ENCODE data around the gene RRAGC.

RRAGC gene

DNA sequence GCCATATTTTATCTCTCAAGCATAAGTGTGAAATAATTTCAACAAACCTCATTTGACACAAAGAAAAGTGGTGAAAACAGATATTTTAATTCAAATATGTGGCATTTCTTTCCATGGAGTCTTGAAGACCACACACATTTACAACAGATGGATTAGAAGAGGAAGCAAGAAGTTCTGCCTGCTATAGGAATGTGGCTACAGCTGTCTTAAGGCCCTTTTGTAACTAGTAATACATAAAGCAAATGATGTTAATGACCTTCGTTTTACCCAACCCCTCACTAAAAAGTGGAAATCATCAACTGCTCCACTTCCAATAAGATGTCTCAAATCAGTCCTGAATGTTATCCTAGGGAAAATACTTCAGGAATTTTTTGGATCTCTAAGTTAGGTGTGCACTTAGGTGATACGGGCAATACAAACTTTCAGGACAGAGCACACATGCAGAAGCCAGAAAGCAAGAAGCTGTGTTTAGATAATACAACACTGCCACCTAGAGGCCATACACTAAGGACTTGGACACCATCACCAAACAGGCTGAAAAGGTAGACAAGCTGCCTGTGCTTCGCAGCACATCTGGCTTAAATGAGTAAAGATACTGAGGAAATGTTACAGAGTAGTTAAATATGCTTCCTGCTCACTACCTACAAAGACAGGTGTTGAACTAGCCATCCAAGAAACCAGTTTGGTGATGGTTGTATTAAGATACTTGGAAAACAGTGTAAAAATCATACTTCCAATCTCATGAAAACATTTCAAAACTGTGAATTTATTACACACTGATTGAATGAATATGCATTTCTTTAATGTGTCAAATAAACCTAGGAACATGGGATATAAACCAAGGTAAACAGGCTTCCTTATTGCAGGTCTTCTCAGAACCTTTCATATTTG lies 24.4 kb downstream of the RRAGC start:
- peak; percentile 50 for DNase-seq (ENCODE audit: insufficient read length, low spot score)
- FAIRE-seq, result peak; percentile 85
- no peak for TF ChIP-seq POLR2A (IDR thresholded peaks at IDR 0.05; ENCODE audit: low read depth, low read length)

DNA sequence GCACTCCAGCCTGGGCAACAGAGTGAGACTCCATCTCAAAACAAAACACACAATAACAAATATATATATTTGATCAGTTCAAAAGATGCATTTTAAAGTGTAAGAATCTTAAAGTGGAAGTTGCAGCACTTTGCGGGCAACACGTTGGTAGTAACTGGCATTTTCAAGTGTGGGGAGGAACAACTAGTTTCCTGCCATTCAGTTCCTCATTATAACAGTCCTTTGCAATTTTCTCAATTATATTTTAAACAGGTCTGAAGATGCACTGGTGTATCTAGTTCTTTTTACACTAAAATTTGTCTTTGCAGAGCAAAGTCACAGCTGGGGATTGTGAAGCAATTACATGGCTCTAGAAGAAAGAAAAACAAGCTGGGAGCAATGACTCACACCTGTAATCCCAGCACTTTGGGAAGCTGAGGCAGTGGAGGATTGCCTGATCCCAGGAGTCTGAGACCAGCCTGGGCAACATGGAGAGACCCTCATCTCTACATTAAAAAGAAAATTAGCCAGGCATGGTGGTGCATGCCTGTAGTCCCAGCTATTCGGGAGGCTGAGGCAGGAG lies 25.3 kb downstream of the RRAGC start:
- no peak for TF ChIP-seq POLR2A (IDR thresholded peaks at IDR 0.05; ENCODE audit: low read depth, low read length)
- DNase-seq (ENCODE audit: insufficient read length, low spot score), result no peak
- no peak for FAIRE-seq

DNA sequence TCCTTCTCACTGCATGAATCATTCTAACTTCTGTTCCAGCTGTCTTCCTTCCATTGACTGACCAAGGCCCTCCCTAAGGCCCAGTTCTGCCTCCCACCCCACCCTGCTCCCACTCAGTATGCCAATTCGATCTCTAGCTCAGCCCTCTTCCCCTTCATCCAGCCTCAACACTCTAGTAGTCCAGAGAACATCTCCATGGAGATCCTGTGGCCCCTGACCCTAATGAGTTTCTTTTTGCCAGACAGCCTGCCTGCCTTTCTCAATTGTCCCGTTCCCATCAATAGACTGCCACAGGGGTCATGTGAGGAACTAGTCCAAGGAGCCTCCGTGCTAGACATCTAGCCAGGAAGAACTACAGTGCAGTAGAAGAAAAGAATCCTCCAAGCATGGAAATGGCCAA lies 26.4 kb downstream of the RRAGC start:
- TF ChIP-seq POLR2A (IDR thresholded peaks at IDR 0.05; ENCODE audit: low read depth, low read length), result no peak
- FAIRE-seq, result no peak
- DNase-seq (ENCODE audit: insufficient read length, low spot score), result no peak

DNA sequence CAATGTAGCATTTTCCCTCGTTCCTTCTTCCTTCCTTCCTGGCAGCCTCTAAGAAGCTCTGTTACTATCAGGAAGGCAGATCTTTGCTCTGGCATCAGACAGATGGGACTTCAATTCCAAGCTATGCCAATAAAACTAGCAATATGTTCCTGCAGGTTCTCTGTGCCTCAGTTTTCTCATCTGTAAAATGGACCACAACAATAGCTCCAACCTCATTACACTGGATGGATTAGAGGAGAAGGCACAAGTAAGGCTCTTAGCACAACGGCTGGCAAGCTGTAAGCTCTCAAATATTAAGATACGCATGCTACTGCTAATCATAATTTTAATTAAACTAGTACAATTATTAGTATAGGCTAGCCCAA lies 27.2 kb downstream of the RRAGC start:
- no peak for FAIRE-seq
- no peak for DNase-seq (ENCODE audit: insufficient read length, low spot score)
- no peak for TF ChIP-seq POLR2A (IDR thresholded peaks at IDR 0.05; ENCODE audit: low read depth, low read length)

DNA sequence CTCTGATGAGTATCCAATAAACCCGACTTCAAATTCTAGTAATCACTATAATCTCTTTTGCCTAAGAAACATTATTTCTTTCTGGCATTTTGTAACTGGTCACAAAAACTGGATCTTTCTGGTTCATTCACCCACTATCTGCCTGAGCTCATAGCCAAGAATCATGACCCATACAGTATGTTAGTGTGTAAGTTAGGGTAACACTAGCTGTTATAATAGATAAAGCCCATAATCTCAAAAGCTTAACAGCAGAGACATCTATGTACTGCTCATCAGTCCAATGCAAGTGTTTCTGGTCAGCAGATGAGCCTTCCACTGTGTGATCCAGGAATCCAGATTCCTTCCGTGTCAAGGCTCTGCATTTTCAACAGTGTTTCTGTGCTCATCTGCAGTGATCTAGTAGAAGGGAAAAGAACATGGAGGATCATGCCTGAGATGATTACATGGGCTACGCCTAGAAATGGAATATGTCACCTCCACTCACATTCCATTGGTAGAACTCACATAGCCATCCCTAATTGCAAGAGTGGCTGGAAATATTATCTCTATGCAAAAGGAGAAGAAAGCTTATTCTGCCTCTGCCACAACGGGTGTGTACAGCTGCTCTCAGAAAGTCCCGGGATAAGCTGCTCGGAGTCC lies 27.7 kb downstream of the RRAGC start:
- FAIRE-seq (no peak), DNase-seq (ENCODE audit: insufficient read length, low spot score) (no peak)
- TF ChIP-seq POLR2A (IDR thresholded peaks at IDR 0.05; ENCODE audit: low read depth, low read length), result no peak

DNA sequence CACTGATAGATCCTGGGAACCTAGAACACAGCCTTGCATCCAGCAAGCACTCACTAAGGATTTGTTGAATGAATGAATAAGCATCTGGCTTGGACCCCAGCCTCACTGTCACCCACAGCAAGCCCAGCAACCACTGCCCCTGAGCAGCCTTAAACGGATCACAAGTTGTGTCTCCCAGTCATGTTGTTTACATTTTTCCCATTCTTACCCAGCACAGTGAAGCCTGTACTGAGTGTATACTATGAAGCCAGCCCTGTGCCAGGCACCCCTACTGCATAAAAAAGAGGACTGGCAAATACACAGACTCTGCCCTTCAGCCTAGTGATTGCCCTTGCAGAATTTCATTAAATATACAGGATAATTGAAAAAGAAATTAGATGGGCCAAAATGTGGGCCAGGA lies 30.2 kb downstream of the RRAGC start:
- FAIRE-seq (no peak), DNase-seq (ENCODE audit: insufficient read length, low spot score) (no peak)
- no peak for TF ChIP-seq POLR2A (IDR thresholded peaks at IDR 0.05; ENCODE audit: low read depth, low read length)

DNA sequence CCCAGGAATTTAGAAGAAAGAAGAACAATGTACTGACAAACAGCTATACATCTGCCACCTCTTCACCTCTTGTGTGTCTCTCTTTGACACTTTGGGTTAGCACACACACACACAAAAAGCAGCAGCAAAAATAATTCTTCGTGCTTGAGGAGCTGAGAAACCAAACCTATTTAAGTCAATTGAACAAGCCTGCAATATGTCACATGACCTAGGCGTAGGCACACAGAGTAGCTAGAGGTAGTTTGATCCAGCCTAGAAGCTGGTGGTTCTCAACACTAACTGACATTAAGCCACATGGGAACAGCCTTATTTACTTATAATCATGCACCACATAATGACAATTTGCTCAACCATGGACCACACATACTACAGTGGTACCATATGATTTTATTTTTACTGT lies 32.3 kb downstream of the RRAGC start:
- DNase-seq (ENCODE audit: insufficient read length, low spot score), result no peak
- no peak for FAIRE-seq
- TF ChIP-seq POLR2A (IDR thresholded peaks at IDR 0.05; ENCODE audit: low read depth, low read length), result no peak

DNA sequence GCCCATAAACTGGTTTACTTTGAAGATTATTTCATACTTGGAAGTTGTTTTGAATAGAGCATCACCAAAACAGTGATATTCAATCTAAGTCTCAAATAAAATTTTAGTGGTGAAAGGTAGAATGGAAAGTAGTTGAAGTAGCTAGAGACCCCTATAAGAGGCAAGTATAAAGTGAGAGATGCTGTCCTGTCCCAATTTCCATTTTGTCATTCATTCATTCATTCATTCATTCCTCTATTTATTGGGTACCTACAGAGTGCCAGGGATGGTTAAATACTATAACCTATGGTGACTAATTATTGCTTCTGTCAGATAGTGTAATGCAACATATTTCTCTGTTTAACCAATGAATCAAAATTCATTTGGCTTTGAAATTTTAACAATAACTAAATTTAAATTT lies 32.7 kb downstream of the RRAGC start:
- TF ChIP-seq POLR2A (IDR thresholded peaks at IDR 0.05; ENCODE audit: low read depth, low read length), result no peak
- FAIRE-seq (no peak), DNase-seq (ENCODE audit: insufficient read length, low spot score) (no peak)

DNA sequence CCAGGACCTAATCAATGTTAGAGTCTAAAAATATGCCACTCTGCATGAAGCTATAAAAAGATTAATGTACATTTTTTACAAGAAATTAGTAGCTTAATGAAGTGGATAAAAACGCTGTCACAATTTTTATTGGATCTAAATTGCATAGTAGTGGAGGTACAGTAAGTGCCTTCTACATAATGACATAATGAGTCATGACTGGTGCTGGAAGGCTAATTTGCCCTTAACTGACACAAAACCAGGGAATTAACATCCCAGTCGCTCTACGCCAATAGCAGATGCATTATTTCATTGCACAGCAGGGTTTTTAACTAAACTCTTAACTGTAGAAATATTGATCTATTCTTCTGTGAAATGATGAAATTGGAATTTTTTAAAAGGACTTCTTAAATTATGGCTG lies 33.3 kb downstream of the RRAGC start:
- no peak for TF ChIP-seq POLR2A (IDR thresholded peaks at IDR 0.05; ENCODE audit: low read depth, low read length)
- DNase-seq (ENCODE audit: insufficient read length, low spot score) (no peak), FAIRE-seq (no peak)

DNA sequence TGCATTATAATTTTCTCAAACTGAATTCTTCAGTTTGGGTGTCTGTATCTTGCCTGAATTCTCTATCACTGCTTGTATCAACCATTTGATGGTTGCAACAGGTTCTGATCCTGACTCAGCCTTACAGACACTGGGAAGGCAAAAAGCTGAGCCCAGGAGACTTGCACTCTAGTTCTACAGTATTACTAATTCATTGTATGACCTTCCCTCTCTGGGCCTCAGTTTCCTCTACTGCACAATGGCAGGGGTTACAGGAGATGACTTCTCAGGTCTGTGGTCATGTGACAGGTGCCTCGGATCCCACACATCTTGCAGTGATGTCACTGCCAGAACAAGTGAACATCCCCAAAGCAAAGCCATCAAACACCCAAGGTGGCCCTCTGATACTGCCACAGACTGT lies 38.7 kb downstream of the RRAGC start:
- no peak for TF ChIP-seq POLR2A (IDR thresholded peaks at IDR 0.05; ENCODE audit: low read depth, low read length)
- DNase-seq (ENCODE audit: insufficient read length, low spot score) (no peak), FAIRE-seq (no peak)

DNA sequence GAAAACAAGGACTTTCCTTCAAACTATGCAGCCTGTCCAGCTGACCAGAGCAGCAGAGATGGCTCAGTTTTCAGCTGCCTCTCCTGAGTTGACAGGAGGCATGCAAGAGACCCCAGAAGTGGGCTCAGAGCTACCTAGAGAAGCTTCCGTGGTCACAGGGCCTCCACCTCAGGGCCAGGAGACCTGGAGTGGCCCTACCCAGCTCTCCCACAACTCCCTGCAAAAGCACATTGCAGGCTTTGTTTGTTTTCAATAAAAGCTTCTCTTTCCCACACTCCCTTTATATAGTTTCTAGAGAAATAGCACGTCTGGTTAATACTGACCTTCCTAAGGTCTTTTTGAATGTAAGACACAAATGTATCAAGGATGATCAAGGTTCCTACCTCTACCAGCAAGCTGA lies 40.1 kb downstream of the RRAGC start:
- DNase-seq (ENCODE audit: insufficient read length, low spot score) (no peak), FAIRE-seq (no peak)
- no peak for TF ChIP-seq POLR2A (IDR thresholded peaks at IDR 0.05; ENCODE audit: low read depth, low read length)

DNA sequence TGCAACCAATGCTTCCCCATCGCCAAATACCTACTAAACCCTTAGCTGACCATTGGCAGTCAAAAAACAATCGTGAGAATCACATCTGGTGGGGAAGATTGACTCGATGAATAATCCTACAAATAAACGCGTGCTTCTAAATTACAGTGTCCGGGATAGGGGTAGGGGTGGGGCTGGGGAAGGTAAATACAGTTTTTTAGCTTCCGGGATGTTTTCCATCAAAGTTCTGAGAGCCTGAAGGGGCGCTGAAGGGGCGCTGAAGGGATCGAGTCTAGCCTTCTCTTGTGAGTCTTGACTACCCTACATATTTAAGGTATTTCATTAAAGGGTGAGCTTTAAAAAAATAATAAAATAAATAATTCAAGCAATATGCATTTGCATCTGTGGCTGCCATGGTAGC lies 40.5 kb downstream of the RRAGC start:
- FAIRE-seq (no peak), DNase-seq (ENCODE audit: insufficient read length, low spot score) (no peak)

DNA sequence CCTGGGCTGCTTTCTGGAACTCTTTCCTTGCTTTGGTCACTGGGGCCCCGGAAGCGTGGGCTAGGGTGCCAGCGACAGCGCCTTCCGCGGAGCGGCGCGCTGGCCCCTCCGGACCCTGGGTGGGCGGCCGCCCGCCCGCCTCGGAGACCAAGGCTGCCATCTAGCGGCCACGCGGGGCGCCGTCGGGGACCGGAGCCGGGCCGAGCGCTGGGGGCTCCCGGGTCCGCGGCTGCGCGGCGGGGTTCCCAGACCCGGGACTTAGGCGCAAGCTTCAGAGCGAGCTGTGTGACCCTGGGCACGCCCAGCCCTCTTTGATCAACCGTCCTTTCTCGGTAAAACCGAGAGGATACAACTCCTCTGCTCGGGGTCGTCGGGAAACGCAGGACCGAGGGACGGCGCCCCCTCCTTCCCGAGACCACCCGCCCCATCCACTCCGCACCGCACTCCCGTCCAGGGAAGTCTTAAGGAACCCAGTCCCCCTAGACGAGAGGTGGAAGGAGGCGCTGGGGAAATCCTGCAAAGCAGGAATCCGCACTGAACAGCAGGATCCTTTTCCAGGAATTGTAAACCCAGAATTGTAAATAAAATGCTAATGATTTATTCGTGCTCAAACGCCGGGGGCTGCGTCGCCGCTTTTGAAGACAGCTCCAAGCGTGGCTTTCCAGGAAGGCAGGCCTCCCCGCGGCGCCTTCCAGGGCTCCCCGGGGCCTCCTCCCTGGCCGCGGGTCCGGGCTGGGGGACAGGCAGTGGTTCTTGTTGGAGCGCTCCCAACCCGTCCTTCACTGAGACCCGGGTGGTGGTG lies 41.2 kb downstream of the RRAGC start:
- DNase-seq (ENCODE audit: insufficient read length, low spot score) (no peak), FAIRE-seq (no peak)
- TF ChIP-seq POLR2A (IDR thresholded peaks at IDR 0.05; ENCODE audit: low read depth, low read length), result no peak

More for the DNA sequence above, 40.5 kb downstream of the RRAGC start:
- no peak for TF ChIP-seq POLR2A (IDR thresholded peaks at IDR 0.05; ENCODE audit: low read depth, low read length)

All from H54 (cell line).